K562 (cell line): ENCODE measurements around the gene DBNDD2. TPM values are rescaled to one million over a fixed set of nuclear protein-coding genes. Genes with fewer than 3 reads are reported as not detected.

Source experiments
- CCNT2 ChIP-seq: IDR thresholded peaks from 2 replicates; pipeline ENCODE4 v1.6.1; 2011; ENCODE audit warnings: borderline replicate concordance, low read depth, mild to moderate bottlenecking, moderate library complexity, mixed read lengths, low read length; ENCODE audit not compliant: insufficient read length; ENCODE audit errors: extremely low read depth
- CXXC5 ChIP-seq: fragments of 250-450 bp; sonication (Bioruptor Pico); IDR thresholded peaks from 2 replicates; pipeline ENCODE4 v1.8.0; 2022; ENCODE audit warnings: inconsistent platforms, mild to moderate bottlenecking, moderate library complexity
- DPF2 ChIP-seq: fragments of 450-650 bp; IDR thresholded peaks from 2 replicates; pipeline ENCODE4 v1.6.1; 2016
- ETV5 ChIP-seq: sonication (generic); formaldehyde crosslinking; IDR thresholded peaks from 2 replicates; pipeline ENCODE4 v1.4.0; 2020; ENCODE audit warnings: low read depth, mild to moderate bottlenecking, missing genetic modification reagents
- GABPA ChIP-seq: fragments of 200-800 bp; sonication (Bioruptor generic); conservative IDR thresholded peaks from 2 replicates; pipeline ENCODE4 v1.6.1; 2016; ENCODE audit warnings: low read depth, missing genetic modification characterization, missing compliant biosample characterization
- GABPB1 ChIP-seq: sonication (generic); formaldehyde crosslinking; IDR thresholded peaks from 2 replicates; pipeline ENCODE4 v1.8.0; 2022; ENCODE audit warnings: mild to moderate bottlenecking, missing genetic modification reagents
- HDAC1 ChIP-seq, 2 experiments: fragments of 450-650 bp; IDR thresholded peaks; 2 replicates each; pipeline ENCODE4 v1.6.1; 2016 to 2017; ENCODE audit warnings: inconsistent platforms in 1 of 2, mild to moderate bottlenecking in 1 of 2, moderate library complexity in 1 of 2
- HIVEP1 ChIP-seq: fragments of 250-450 bp; sonication (Bioruptor Pico); IDR thresholded peaks from 2 replicates; pipeline ENCODE4 v1.4.0; 2020; ENCODE audit warnings: mild to moderate bottlenecking
- JUN ChIP-seq, 2 experiments: sonication (generic) in 1 of 2; formaldehyde crosslinking in 1 of 2; IDR thresholded peaks; 2 replicates each; pipeline versions ENCODE4 v1.6.1 to v1.8.0; 2012 to 2022; ENCODE audit warnings: borderline replicate concordance in 2 of 2, mild to moderate bottlenecking in 2 of 2, improper control_type of control experiment in 1 of 2, low read depth in 1 of 2, low read length in 1 of 2, missing genetic modification reagents in 1 of 2
- KDM2B ChIP-seq: fragments of 250-450 bp; sonication (Bioruptor Pico); IDR thresholded peaks from 2 replicates; pipeline ENCODE4 v1.8.0; 2021; ENCODE audit warnings: mild to moderate bottlenecking, moderate library complexity
- PCBP1 ChIP-seq: fragments of 200-400 bp; formaldehyde crosslinking; IDR thresholded peaks from 2 replicates; pipeline ENCODE4 v1.6.1; 2018; ENCODE audit warnings: mild to moderate bottlenecking, low read depth, low read length; ENCODE audit not compliant: poor library complexity, severe bottlenecking
- PURB ChIP-seq: sonication (generic); formaldehyde crosslinking; IDR thresholded peaks from 2 replicates; pipeline ENCODE4 v1.9.0; 2021; ENCODE audit warnings: low read depth, mild to moderate bottlenecking, missing genetic modification reagents
- SAFB ChIP-seq: fragments of 200-400 bp; formaldehyde crosslinking; IDR thresholded peaks from 2 replicates; pipeline ENCODE4 v1.6.1; 2017; ENCODE audit warnings: low read depth, low read length, borderline replicate concordance
- SMAD3 ChIP-seq: fragments of 450-650 bp; formaldehyde crosslinking; conservative IDR thresholded peaks from 2 replicates; pipeline ENCODE4 v1.4.0; 2020; ENCODE audit warnings: mild to moderate bottlenecking
- SMAD4 ChIP-seq: fragments of 250-450 bp; sonication (Bioruptor Pico); conservative IDR thresholded peaks from 2 replicates; pipeline ENCODE4 v1.8.0; 2021; ENCODE audit warnings: inconsistent platforms, mild to moderate bottlenecking, moderate library complexity
- SMARCA5 ChIP-seq: fragments of 450-650 bp; IDR thresholded peaks from 2 replicates; pipeline ENCODE4 v1.6.1; 2016
- STAG1 ChIP-seq: sonication (generic); formaldehyde crosslinking; IDR thresholded peaks from 2 replicates; pipeline ENCODE4 v1.5.0; 2020; ENCODE audit warnings: missing genetic modification reagents, borderline replicate concordance
- YBX1 ChIP-seq: fragments of 450-650 bp; IDR thresholded peaks from 2 replicates; pipeline ENCODE4 v1.7.1; 2016; ENCODE audit warnings: mild to moderate bottlenecking
- ZBTB11 ChIP-seq, 3 experiments: fragments of 200-800 bp in 1 of 3; fragments of 250-450 bp in 1 of 3; fragments of 450-650 bp in 1 of 3; sonication (Bioruptor Pico) in 1 of 3; sonication (Bioruptor generic) in 1 of 3; formaldehyde crosslinking in 1 of 3; IDR thresholded peaks; 2 replicates each; pipeline versions ENCODE4 v1.6.1 to v1.8.0; 2016 to 2022; ENCODE audit warnings: mild to moderate bottlenecking in 2 of 3, missing genetic modification characterization in 2 of 3, missing compliant biosample characterization in 1 of 3, moderate library complexity in 1 of 3
- ZNF263 ChIP-seq: sonication (generic); formaldehyde crosslinking; IDR thresholded peaks from 2 replicates; pipeline ENCODE4 v1.8.0; 2022; ENCODE audit warnings: mild to moderate bottlenecking, missing genetic modification reagents, borderline replicate concordance
- ZNF354B ChIP-seq: fragments of 250-450 bp; sonication (Bioruptor Pico); IDR thresholded peaks from 2 replicates; pipeline ENCODE4 v1.4.0; 2020
- polyA plus RNA-seq, 8 experiments: library from polyadenylated mRNA; depleted of rRNA in 4 of 8; stranded (reverse) in 5 of 8; unstranded in 3 of 8; fragments of >200 nt; fragmentation: Nextera tagmentation in 2 of 8; fragmentation: Illumina TruSeq in 1 of 8; extraction: Ambion mirVana in 2 of 8; extraction: Trizol in 1 of 8; gene quantifications; 2 replicates each; pipeline versions ENCODE4 v1.2.1 to v1.2.3, GENCODE V29; 2011 to 2014; ENCODE audit warnings: inconsistent platforms in 1 of 8, missing spikeins in 1 of 8
- total RNA-seq, 7 experiments: library from RNA; depleted of rRNA in 6 of 7; stranded (reverse); fragments of >200 nt in 6 of 7; fragmentation: Illumina TruSeq in 2 of 7; extraction: Trizol in 2 of 7; gene quantifications; 2 replicates each; pipeline versions ENCODE4 v1.2.1 to v1.2.3, GENCODE V29; 2011 to 2021; ENCODE audit warnings: low replicate concordance in 1 of 7

The DBNDD2 gene
- total and polyA plus RNA-seq, 9 of the 15 experiments (the other 6 are each of a cell fraction or from before 2014, with no cell fraction given), result 12.8 to 64.0 (median 35.8) TPM

- TF ChIP-seq CXXC5 (CRISPR knock-in tag) (peak; percentile 79), PCBP1 (peak; percentile 83), DPF2 (no peak), ZNF354B (CRISPR knock-in tag) (no peak), GABPA (tag) (peak; percentile 87), YBX1 (no peak), HDAC1 (IDR thresholded peaks at IDR 0.05) (0 out of 4 replicates have a peak, but pooled peaks of 1 of the 2 experiments have one; percentile 0), STAG1 (CRISPR knock-in tag) (0 out of 2 replicates have a peak, but pooled peaks have one; percentile 18), ZBTB11 (CRISPR knock-in tag; IDR thresholded peaks at IDR 0.05) (peak; percentile 24 to 92 (median 67); a peak in 4 of 6 replicates), HIVEP1 (no peak), ZNF263 (CRISPR knock-in tag) (peak; percentile 75), SMAD3 (CRISPR knock-in tag) (no peak), SAFB (0 out of 2 replicates have a peak, but pooled peaks have one; percentile 32), PURB (CRISPR knock-in tag) (no peak), GABPB1 (CRISPR knock-in tag) (peak; percentile 28; the same call in 1 of the 2 replicates), CCNT2 (peak; percentile 58), JUN (IDR thresholded peaks at IDR 0.05; ENCODE audit: borderline replicate concordance, low read depth, low read length) (no peak), JUN (CRISPR knock-in tag; IDR thresholded peaks at IDR 0.05; ENCODE audit: borderline replicate concordance) (0 out of 2 replicates have a peak, but pooled peaks have one; percentile 15), KDM2B (peak; percentile 62; the same call in 1 of the 2 replicates), SMARCA5 (no peak), ETV5 (CRISPR knock-in tag) (peak; percentile 17; the same call in 1 of the 2 replicates), SMAD4 (CRISPR knock-in tag) (peak; percentile 69)
Observed at GRCh38 chr20:45406260-45407066, 1.6 kb upstream of the DBNDD2 start (continued).
